Activated naive CD4-positive, alpha-beta T cell treated with anti-CD3 and anti-CD28 coated beads, Interleukin-2, amount 50 U/mL, for 16 hours (primary cell): Measurements from ENCODE around the gene ABCC1.

Source experiments
- DNase-seq: peaks from one replicate; pipeline ENCODE4 v3.0.0-alpha.2; 2020

ABCC1 gene

DNA sequence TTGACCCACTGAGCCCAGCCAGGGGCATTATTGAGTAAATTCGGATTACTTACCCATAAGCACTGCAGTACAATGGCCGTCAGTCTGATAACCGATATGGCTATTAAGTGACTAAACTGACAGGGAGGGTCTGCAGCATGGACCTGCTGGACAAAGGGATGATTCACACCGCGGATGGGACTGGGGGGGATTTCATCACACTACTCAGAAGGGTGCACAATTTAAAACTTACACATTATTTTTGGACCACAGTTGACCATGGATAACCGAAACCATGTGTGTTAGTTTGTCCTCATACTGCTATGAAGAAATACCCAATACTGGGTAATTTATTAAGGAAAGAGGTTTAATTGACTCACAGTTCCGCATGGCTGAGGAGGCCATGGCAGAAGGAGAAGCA is 167.4 kb downstream of the ABCC1 start:
- DNase-seq = no peak

GRCh38 chr16:16118337-16118736 is 168.9 kb downstream of the ABCC1 start:
- no peak for DNase-seq

GRCh38 chr16:16120044-16120381 is 170.6 kb downstream of the ABCC1 start:
- DNase-seq = no peak

DNA sequence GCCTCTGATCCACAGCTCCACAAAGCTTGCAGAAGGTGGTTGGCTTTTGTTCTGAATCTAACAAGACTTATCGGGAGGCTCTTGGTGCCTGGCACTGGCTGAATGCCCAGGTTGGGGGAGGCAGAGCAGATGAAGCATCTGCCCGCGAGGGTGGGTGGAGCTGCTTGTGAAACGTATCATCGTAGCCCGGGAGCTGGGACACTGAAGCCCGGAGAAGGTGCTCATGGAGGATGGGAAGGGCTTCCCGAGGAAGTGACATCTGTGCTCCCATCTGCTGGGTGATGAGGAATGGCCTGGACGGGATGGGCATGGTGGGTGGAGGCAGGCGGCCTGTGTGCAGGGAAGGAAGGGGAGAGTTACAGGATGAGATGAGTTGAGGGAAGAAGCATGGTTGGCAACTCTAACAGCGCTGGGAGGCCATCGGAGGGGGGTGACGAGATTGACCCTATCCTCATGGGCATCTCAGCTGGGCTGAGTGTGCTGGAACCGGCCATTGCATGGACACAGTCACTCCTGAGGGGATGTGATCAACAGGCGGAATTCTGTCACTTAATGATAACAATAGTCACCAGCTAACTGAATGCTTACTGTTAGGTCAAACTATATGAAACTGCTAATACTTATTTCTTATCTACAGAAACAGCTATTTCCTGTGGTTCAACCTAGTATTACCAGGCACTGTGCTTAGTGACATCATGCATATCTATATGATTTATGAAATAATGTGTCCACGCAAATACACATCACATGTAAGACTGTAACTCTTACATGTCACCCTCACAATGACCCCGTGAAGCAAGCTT is 171.2 kb downstream of the ABCC1 start:
- no peak for DNase-seq

GRCh38 chr16:16121185-16121727 is 171.8 kb downstream of the ABCC1 start:
- no peak for DNase-seq

DNA sequence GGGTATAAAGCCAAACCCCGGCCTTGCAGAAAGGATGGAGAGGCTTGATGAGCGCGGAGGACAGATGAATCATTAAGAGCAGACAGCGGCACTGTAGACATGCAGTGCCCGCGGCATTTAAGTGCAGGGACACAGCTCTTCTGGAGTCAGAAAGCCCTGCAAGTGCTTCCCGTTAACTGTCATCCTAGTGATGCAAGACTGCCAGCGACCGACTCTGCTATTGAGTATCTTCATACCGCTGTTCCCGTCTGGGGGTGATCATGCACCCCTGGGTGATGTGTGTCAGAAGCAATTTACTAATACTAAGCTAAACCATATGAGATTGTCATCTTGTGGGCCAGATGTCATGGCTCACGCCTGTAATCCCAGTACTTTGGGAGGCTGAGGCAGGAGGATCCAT is 172.8 kb downstream of the ABCC1 start:
- no peak for DNase-seq

GRCh38 chr16:16124438-16124837 is 175.0 kb downstream of the ABCC1 start:
- no peak for DNase-seq

GRCh38 chr16:16124974-16125373 is 175.6 kb downstream of the ABCC1 start:
- DNase-seq = no peak

GRCh38 chr16:16126896-16127295 is 177.5 kb downstream of the ABCC1 start:
- DNase-seq = no peak

DNA sequence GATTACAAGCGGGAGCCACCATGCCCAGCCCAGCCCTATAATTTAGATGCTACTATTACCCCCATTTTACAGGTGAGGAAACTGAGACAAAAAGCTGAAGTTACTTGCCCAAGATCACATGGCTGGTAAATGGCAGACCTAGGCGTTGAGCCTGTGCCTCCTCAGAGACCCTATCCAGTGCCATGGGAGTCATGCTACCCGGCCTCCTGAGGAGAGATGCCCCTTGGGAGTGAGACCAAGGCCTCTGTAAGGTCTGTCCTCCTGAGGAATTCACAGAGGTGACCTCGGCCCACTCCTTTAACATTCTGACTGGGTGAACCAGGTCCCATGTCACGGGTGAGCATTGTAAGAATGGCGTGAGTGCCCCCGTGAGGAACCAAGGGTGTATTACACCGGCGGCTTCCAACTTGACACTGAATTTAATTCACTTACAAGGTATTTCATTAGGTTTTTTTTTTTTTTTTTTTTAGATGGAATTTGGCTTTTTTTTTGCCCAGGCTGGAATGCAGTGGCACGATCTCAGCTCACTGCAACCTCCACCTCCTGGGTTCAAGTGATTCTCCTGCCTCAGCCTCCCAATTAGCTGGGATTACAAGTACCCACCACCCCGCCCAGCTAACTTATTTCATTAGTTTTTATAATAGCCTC is 178.2 kb downstream of the ABCC1 start:
- peak; percentile 65 for DNase-seq

DNA sequence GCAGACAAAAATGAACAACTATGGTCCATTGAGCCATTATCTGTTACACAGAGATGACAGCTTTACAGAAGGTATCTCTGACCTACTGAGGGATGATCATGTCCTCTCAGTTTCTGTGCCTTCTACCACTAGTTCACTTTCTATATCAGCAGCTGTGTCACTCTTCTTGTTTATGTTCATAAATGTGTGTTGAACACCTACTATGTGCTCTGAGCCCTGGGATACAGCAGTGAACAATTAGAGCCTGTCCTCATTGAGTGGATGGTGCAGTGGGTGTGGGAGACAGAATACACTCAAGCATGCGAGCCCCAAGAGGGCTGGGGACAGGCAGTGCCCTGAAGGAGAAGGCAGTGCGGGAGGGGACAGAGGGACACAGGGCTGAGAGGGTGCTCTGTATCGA is 181.8 kb downstream of the ABCC1 start:
- no peak for DNase-seq

DNA sequence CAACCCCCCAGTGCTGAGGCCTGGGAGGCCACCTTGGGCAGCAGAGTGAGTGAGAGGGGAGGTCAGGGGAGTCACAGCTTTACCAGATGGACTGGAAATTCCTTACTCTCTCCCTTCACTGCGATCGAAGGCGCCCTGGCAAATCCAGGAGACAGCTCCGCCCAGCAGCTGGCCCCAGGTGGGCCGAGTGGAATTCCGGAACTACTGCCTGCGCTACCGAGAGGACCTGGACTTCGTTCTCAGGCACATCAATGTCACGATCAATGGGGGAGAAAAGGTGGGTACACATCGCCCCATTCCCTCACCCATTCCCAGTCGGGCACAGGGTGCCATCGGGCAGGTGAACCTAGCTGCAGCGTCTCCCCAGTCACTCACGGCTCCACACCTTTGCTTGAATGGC is 182.2 kb downstream of the ABCC1 start:
- DNase-seq = no peak

DNA sequence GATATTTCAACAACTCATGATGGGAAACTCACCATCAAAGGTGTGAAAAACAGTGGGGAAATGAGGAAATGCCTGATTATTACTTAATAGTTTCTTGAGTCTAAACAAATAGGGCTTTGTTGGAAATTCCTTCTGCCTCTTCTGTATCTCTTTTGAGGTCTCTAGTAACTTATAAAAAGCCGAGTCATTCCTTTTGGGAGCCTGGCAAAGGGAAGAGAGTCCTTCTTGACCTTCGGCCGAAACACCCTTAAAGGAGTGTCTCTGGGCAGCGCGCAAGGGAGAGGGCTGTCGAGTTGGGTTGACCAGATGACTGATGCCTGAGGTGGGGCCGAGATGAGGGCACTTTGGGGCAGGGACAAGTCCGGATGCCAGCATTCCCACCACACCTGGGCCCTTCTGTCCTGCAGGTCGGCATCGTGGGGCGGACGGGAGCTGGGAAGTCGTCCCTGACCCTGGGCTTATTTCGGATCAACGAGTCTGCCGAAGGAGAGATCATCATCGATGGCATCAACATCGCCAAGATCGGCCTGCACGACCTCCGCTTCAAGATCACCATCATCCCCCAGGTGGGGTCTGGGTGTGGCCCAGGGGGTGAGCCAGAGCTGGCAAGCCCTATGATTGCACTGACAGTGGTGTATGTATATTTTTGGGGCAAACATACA is 184.7 kb downstream of the ABCC1 start:
- no peak for DNase-seq

DNA sequence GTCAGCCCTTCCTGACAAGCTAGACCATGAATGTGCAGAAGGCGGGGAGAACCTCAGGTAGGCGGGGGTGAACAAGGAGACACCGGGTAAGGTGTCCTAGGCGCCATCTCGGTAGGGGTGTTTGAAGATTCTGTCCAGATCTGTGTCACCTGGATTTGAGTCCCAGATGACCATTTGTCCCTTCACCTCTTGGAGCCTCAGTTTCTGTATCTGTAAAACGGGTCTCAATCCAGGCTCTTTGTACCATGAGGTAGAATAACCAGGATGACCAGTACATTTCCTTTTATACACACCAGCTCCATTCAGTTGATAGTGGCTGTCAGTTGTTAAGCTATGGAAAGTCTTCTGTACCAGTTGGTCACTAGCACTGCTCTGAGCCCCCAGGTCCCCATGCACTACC is 187.2 kb downstream of the ABCC1 start:
- no peak for DNase-seq

- DNase-seq = no peak
These were observed 187.7 kb downstream of the ABCC1 start for GRCh38 chr16:16137110-16137509.

DNA sequence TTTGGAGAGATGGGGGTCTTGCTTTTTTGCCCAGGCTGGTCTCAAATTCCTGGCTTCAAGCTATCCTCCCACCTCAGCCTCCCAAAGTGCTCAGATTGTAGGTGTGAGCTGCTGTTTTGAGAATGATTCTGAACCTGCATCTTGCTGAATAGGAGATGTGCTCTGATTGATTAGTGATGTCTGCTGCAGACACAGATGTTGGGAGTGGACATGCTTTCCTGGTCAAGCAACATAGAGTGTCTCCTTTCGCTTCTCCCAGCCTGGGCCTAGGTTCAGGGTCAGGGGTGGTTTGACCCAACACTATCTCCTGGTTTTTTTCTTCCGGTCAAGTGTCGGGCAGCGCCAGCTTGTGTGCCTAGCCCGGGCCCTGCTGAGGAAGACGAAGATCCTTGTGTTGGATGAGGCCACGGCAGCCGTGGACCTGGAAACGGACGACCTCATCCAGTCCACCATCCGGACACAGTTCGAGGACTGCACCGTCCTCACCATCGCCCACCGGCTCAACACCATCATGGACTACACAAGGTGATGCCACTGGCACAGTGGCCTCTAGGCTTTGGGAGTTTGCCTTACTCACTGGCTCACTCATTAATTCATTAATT is 188.7 kb downstream of the ABCC1 start:
- DNase-seq = no peak

- no peak for DNase-seq
These were observed 189.6 kb downstream of the ABCC1 start for GRCh38 chr16:16139061-16139460.

DNA sequence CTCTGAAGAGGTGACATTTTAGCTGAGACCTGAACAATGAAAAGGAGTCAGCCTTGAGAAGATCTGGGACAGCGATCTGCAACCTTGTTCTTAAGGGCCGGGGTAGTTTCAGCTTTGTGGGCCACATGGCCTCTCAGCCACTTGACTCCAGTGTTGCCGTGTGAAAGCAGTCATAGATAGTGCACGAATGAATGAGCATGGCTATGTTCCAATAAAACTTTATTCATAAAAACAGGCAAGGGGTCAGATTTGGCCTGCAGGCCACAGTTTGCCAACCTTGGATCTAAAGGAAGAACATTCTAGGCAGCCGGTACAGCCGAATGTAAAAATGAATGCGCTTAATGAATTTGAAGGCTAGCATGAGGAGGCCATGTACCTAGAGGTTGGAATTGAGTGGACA is 190.4 kb downstream of the ABCC1 start:
- no peak for DNase-seq

GRCh38 chr16:16140537-16140936 is 191.1 kb downstream of the ABCC1 start:
- no peak for DNase-seq

GRCh38 chr16:16141141-16141540 is 191.7 kb downstream of the ABCC1 start:
- DNase-seq = no peak

GRCh38 chr16:16141784-16142396 is 192.5 kb downstream of the ABCC1 start:
- DNase-seq = no peak

GRCh38 chr16:16143038-16143763 is 193.8 kb downstream of the ABCC1 start:
- DNase-seq = no peak
